Effector memory CD4-positive, alpha-beta T cell (primary cell): ENCODE measurements around the gene CSPG4.
"Not testable (repeated sequence)": the region's sequence is repeated elsewhere in the genome, so short reads cannot be mapped to it uniquely, and the experiment has no call there.

Experiments
- DNase-seq, 3 donors: peaks; one replicate each; pipeline ENCODE4 v3.0.0-alpha.2; 2020
- H3K27ac ChIP-seq: 2 replicates; pipeline ENCODE4 v1.7.0; 2013; ENCODE audit warnings: mild to moderate bottlenecking, low read length, moderate library complexity; ENCODE audit not compliant: insufficient read depth, poor library complexity, severe bottlenecking
- H3K27me3 ChIP-seq: replicated peaks from 2 replicates; pipeline ENCODE4 v1.7.0; 2013; ENCODE audit warnings: mild to moderate bottlenecking, low read length; ENCODE audit not compliant: insufficient read depth, control insufficient read depth, poor library complexity, severe bottlenecking
- H3K36me3 ChIP-seq: 2 replicates; pipeline ENCODE4 v1.7.0; 2013; ENCODE audit warnings: mild to moderate bottlenecking, low read length, moderate library complexity; ENCODE audit not compliant: control insufficient read depth, insufficient read depth
- H3K4me1 ChIP-seq: 2 replicates; pipeline ENCODE4 v1.7.0; 2013; ENCODE audit warnings: low read length, mild to moderate bottlenecking; ENCODE audit not compliant: control insufficient read depth, insufficient read depth, poor library complexity, severe bottlenecking
- H3K4me3 ChIP-seq: 2 replicates; pipeline ENCODE4 v1.7.0; 2013; ENCODE audit warnings: low read length, low read depth, mild to moderate bottlenecking; ENCODE audit not compliant: insufficient read depth, poor library complexity, severe bottlenecking
- H3K9me3 ChIP-seq: 2 replicates; pipeline ENCODE4 v1.7.0; 2013; ENCODE audit warnings: mild to moderate bottlenecking, low read length, moderate library complexity; ENCODE audit not compliant: control insufficient read depth

The CSPG4 gene

GRCh38 chr15:75739791-75740190 is 27.1 kb upstream of the CSPG4 start:
- Histone ChIP-seq H3K27me3 (no peaks in the 10 kb centered on the region), H3K36me3 (no peaks in the 10 kb centered on the region), H3K9me3 (no peaks in the 10 kb centered on the region), H3K4me3 (no peak overlapping the region), H3K27ac (no peak overlapping the region), H3K4me1 (peaks cover 11% of the 10 kb centered on the region)
- no peak for DNase-seq

- Histone ChIP-seq H3K4me1 (peaks cover 11% of the 10 kb centered on the region), H3K27ac (peak overlapping the region; percentile 34), H3K27me3 (no peaks in the 10 kb centered on the region), H3K9me3 (no peaks in the 10 kb centered on the region), H3K4me3 (peak overlapping the region; percentile 89), H3K36me3 (no peaks in the 10 kb centered on the region)
- peak; percentile 81 to 86 (median 83) for DNase-seq
These were observed 26.1 kb upstream of the CSPG4 start for GRCh38 chr15:75738647-75739325.

DNA sequence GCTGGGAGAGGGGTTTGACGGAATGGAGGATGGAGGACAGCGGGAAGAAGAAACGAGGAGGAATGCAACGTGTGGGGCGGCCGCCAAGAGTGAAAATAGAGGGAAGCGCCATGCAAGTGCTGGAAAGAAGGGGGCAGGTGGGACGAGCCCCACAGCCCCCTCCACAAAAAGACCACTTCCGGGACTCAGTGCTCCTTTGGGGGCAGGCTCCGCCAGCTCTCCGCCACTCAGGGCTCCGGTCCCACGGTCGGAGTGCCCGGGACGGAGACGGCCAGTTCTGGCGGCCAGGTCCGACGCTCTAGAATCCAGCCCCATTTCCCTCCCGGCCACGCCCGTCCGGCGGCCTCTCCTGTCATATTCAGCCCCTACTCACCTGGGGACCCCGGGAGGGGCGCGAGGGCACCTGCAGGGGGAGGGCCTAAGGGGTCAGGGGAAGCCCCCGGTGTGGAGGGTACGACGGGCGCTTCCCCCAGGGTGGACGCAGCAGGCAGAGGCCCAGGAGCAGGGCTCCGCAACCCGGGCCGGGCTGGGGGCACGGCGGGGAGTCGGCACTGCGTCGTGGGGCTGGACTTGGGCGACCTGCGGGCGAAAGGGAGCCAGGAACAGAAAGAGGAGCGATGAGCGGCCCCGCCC is 25.5 kb upstream of the CSPG4 start:
- DNase-seq = no peak

GRCh38 chr15:75737116-75738013 is 24.7 kb upstream of the CSPG4 start:
- DNase-seq, H3K9me3 ChIP-seq, H3K27me3 ChIP-seq, H3K27ac ChIP-seq, H3K36me3 ChIP-seq: not testable (repeated sequence)
- Histone ChIP-seq H3K4me3 (peak overlapping the region; percentile 89), H3K4me1 (peaks cover 11% of the 10 kb centered on the region)

More for the DNA sequence above, 25.5 kb upstream of the CSPG4 start:
- H3K27me3 ChIP-seq = no peaks in the 10 kb centered on the region
- no peaks in the 10 kb centered on the region for H3K9me3 ChIP-seq
- no peak overlapping the region for H3K27ac ChIP-seq
- peaks cover 11% of the 10 kb centered on the region for H3K4me1 ChIP-seq
- H3K36me3 ChIP-seq = no peaks in the 10 kb centered on the region
- H3K4me3 ChIP-seq = peak overlapping the region; percentile 89

DNA sequence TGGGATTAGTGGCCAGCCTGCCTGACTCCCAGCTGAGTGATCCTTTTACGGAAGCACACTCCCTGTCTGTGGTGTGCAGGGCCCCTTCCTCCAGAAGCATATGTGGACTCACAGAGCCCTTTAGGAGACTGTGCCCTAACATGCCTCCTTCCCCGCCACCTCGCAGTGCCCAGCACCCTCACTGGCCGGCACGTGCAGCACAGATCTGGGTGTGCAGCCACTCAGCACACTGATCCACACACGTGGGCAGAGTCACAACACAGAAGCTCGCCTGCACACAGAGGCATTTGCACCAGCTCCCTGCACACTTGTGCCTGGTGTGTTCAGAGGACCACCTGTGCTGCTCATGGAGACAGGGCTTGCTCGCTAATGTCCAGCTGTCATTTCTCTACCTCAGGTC is 23.6 kb upstream of the CSPG4 start:
- Histone ChIP-seq H3K4me1 (peaks cover 11% of the 10 kb centered on the region), H3K4me3 (no peak overlapping the region), H3K9me3 (no peaks in the 10 kb centered on the region), H3K27ac (no peak overlapping the region), H3K27me3 (no peaks in the 10 kb centered on the region), H3K36me3 (no peaks in the 10 kb centered on the region)
- DNase-seq = no peak

GRCh38 chr15:75734861-75735760 is 22.5 kb upstream of the CSPG4 start:
- H3K4me1 ChIP-seq = peaks cover 11% of the 10 kb centered on the region
- not testable (repeated sequence) for H3K36me3 ChIP-seq, H3K9me3 ChIP-seq, H3K4me3 ChIP-seq, H3K27me3 ChIP-seq, DNase-seq, H3K27ac ChIP-seq

GRCh38 chr15:75733761-75734651 is 21.4 kb upstream of the CSPG4 start:
- Histone ChIP-seq H3K9me3 (no peaks in the 10 kb centered on the region), H3K27ac (no peak overlapping the region), H3K4me3 (no peak overlapping the region), H3K4me1 (peaks cover 6% of the 10 kb centered on the region), H3K27me3 (no peaks in the 10 kb centered on the region), H3K36me3 (no peaks in the 10 kb centered on the region)
- DNase-seq = no peak

DNA sequence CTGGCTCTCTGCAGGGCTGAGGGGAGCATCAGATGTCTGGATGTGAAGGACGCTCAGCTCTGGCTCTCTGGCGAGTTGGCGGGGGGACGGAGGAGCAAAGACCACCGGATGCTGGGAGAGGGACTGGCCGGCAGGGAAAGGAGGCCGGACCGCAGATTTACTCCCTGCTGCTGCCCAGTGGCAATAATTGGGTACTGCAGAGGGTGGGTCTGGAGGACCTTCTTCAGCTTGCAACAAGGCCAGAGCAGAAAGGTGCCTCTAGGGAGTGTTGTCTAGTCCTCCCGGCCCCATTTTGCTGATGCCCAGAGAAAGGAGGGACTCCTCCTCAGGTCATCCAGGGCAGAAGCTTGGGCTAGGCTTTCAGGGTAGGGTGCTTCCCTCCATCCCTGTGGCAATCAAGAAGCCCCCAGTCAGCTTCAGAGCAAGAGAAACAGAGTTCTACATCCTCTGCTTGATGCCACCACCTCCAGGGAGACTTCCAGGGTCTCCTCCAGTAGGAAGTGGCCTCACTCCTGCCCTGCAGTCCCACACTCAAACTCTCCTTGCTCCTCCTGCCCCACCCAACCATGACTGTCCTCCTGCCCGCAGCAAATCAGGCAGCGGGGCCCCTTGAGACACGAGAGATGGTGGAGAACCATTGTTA is 20.3 kb upstream of the CSPG4 start:
- Histone ChIP-seq H3K4me1 (no peaks in the 10 kb centered on the region), H3K36me3 (no peaks in the 10 kb centered on the region), H3K27me3 (no peaks in the 10 kb centered on the region), H3K4me3 (no peak overlapping the region), H3K9me3 (no peaks in the 10 kb centered on the region), H3K27ac (no peak overlapping the region)
- DNase-seq = peak in 1 of 3 donors; percentile 32
